Measurements from ENCODE around the gene BLM.

- TF ChIP-seq ZNF362 (CRISPR knock-in tag; IDR thresholded peaks at IDR 0.05; ENCODE audit: borderline replicate concordance) (no peak), SRF (IDR thresholded peaks at IDR 0.05; ENCODE audit: low read depth, low read length) (no peak), NKX3-1 (CRISPR knock-in tag; IDR thresholded peaks at IDR 0.05) (no peak), CCAR2 (optimal IDR thresholded peaks at IDR 0.05; ENCODE audit: low read depth, low read length) (no peak), CEBPG (CRISPR knock-in tag; IDR thresholded peaks at IDR 0.05) (no peak), EZH2 (conservative IDR thresholded peaks at IDR 0.05; ENCODE audit: low read depth, low read length) (no peak), ZNF317 (CRISPR knock-in tag; IDR thresholded peaks at IDR 0.05) (no peak), AFF4 (CRISPR knock-in tag; IDR thresholded peaks at IDR 0.05) (no peak), POLR2A (IDR thresholded peaks at IDR 0.05; ENCODE audit: insufficient read depth in 1 of 2, low read depth in 2 of 2, low read length in 2 of 2) (no peak), ZNF691 (CRISPR knock-in tag; IDR thresholded peaks at IDR 0.05; ENCODE audit: borderline replicate concordance, low read depth) (no peak), GABPA (IDR thresholded peaks at IDR 0.05; ENCODE audit: low read depth, low read length) (no peak), GABPA (CRISPR knock-in tag; IDR thresholded peaks at IDR 0.05; ENCODE audit: low read depth) (no peak)
Measured at GRCh38 chr15:90729261-90729660, 12.1 kb downstream of the BLM start.

Data from HepG2 (cell line).